GM21576 (cell line): ENCODE data around the gene UBALD1.

Experiments
- ATAC-seq: cut with Tn5 transposase; IDR thresholded peaks from one replicate; pipeline ENCODE4 v1.9.1; 2021; ENCODE audit warnings: mild to moderate bottlenecking, moderate library complexity; ENCODE audit not compliant: unreplicated experiment

The UBALD1 gene

GRCh38 chr16:4646773-4647643, 32.3 kb upstream of the UBALD1 start:
- ATAC-seq, result no peak

GRCh38 chr16:4641895-4642294, 27.2 kb upstream of the UBALD1 start:
- no peak for ATAC-seq

- no peak for ATAC-seq
Observed at GRCh38 chr16:4641306-4641687, 26.6 kb upstream of the UBALD1 start.

GRCh38 chr16:4640572-4641305, 26.1 kb upstream of the UBALD1 start:
- no peak for ATAC-seq

- no peak for ATAC-seq
Observed at GRCh38 chr16:4639899-4640509, 25.3 kb upstream of the UBALD1 start.

- ATAC-seq, result no peak
Observed at GRCh38 chr16:4637501-4638166, 22.9 kb upstream of the UBALD1 start.

- ATAC-seq, result no peak
Observed at GRCh38 chr16:4636196-4636595, 21.5 kb upstream of the UBALD1 start.

GRCh38 chr16:4634768-4635167, 20.1 kb upstream of the UBALD1 start:
- ATAC-seq, result no peak

- no peak for ATAC-seq
Observed at GRCh38 chr16:4633910-4634635, 19.4 kb upstream of the UBALD1 start.

GRCh38 chr16:4631444-4631843, 16.8 kb upstream of the UBALD1 start:
- no peak for ATAC-seq

- no peak for ATAC-seq
Observed at GRCh38 chr16:4628283-4628682, 13.6 kb upstream of the UBALD1 start.

- no peak for ATAC-seq
Observed at GRCh38 chr16:4626396-4626795, 11.7 kb upstream of the UBALD1 start.

- ATAC-seq, result peak; percentile 6
Observed at GRCh38 chr16:4625560-4626159, 11.0 kb upstream of the UBALD1 start.

- peak; percentile 50 for ATAC-seq
Observed at GRCh38 chr16:4624827-4625559, 10.3 kb upstream of the UBALD1 start.

GRCh38 chr16:4624015-4624826, 9.5 kb upstream of the UBALD1 start, which contains the start of gene MGRN1:
TSS of gene MGRN1 (plus strand) at chr16:4624826. CDS start at chr16:4624961, 135 bp downstream.
- peak; percentile 65 for ATAC-seq

GRCh38 chr16:4623593-4623992, 8.9 kb upstream of the UBALD1 start:
- no peak for ATAC-seq

GRCh38 chr16:4618645-4619418, 4.1 kb upstream of the UBALD1 start:
- no peak for ATAC-seq

- ATAC-seq, result no peak
Observed at GRCh38 chr16:4617880-4618279, 3.2 kb upstream of the UBALD1 start.
